Tibial nerve (tissue), 4 donors: Measurements from ENCODE around the gene WDR88.

Experiments
- EP300 ChIP-seq, 2 donors: sonication (generic); formaldehyde crosslinking; IDR thresholded peaks; one replicate each; pipeline ENCODE4 v1.6.1; 2017; ENCODE audit warnings: antibody characterized with exemption in 2 of 2, mild to moderate bottlenecking in 1 of 2
- POLR2A ChIP-seq, 2 donors: fragments of 450-650 bp; IDR thresholded peaks; one replicate each; pipeline ENCODE4 v1.6.1; 2017; ENCODE audit warnings: antibody characterized with exemption in 2 of 2, mild to moderate bottlenecking in 2 of 2, moderate library complexity in 2 of 2
- TF ChIP-seq, protein P1 (sequence below), 5 experiments: fragments of 200-600 bp in 3 of 5; fragments of 450-650 bp in 2 of 5; sonication (generic) in 3 of 5; IDR thresholded peaks; one replicate each; pipeline ENCODE4 v1.5.1; 2016 to 2019; ENCODE audit warnings: antibody characterized with exemption in 5 of 5, mild to moderate bottlenecking in 3 of 5, moderate library complexity in 2 of 5

- TF ChIP-seq POLR2A (IDR thresholded peaks at IDR 0.05) (no peak), EP300 (IDR thresholded peaks at IDR 0.05) (no peak)
- TF ChIP-seq, protein P1, sequence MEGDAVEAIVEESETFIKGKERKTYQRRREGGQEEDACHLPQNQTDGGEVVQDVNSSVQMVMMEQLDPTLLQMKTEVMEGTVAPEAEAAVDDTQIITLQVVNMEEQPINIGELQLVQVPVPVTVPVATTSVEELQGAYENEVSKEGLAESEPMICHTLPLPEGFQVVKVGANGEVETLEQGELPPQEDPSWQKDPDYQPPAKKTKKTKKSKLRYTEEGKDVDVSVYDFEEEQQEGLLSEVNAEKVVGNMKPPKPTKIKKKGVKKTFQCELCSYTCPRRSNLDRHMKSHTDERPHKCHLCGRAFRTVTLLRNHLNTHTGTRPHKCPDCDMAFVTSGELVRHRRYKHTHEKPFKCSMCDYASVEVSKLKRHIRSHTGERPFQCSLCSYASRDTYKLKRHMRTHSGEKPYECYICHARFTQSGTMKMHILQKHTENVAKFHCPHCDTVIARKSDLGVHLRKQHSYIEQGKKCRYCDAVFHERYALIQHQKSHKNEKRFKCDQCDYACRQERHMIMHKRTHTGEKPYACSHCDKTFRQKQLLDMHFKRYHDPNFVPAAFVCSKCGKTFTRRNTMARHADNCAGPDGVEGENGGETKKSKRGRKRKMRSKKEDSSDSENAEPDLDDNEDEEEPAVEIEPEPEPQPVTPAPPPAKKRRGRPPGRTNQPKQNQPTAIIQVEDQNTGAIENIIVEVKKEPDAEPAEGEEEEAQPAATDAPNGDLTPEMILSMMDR (IDR thresholded peaks at IDR 0.05): no peak
These were observed 14.4 kb upstream of the WDR88 start for GRCh38 chr19:33117501-33117900.
